ENCODE measurements around the gene GPR137. TPM values are rescaled to one million over a fixed set of nuclear protein-coding genes. Genes with fewer than 3 reads are reported as not detected.
A peak's percentile ranks its signal among the peaks of the same experiment; 100 is the strongest.

GPR137 gene
- total and polyA plus RNA-seq, 2 experiments from 2014 or later = 16.3 to 32.5 TPM

GRCh38 chr11:64296830-64297698 lies 11.4 kb downstream of the GPR137 start:
- Histone ChIP-seq H3F3A (replicated peaks; ENCODE audit: low read depth) (peaks cover 20% of the 10 kb centered on the region), H3K4me2 (peak overlapping the region; percentile 74), H3K79me2 (replicated peaks; ENCODE audit: insufficient read depth) (no peaks in the 10 kb centered on the region), H3K36me3 (ENCODE audit: insufficient read depth) (no peaks in the 10 kb centered on the region), H3K9me2 (ENCODE audit: insufficient read depth) (no peaks in the 10 kb centered on the region), H3K4me1 (ENCODE audit: insufficient read depth) (peaks cover 7% of the 10 kb centered on the region; the same call in 1 of the 2 replicates), H3K4me3 (peak overlapping the region; percentile 50), H3K27me3 (ENCODE audit: insufficient read depth) (peaks cover 100% of the 10 kb centered on the region), H3K27ac (ENCODE audit: low read depth) (no peak overlapping the region), H4K20me1 (replicated peaks; ENCODE audit: insufficient read depth) (peaks cover 19% of the 10 kb centered on the region), H2AFZ (peak overlapping the region; percentile 78)
- Mint-ChIP-seq H3K36me3 (ENCODE audit: low read depth) (no peaks in the 10 kb centered on the region; the same call in 2 of the 3 replicates), H3K4me3 (peak overlapping the region; percentile 50), H3K27me3 (ENCODE audit: insufficient read depth, low read depth, poor library complexity) (peaks cover 99% of the 10 kb centered on the region), H3K9me3 (no peaks in the 10 kb centered on the region; the same call in 1 of the 3 replicates), H3K27ac (no peak overlapping the region), H3K4me1 (peaks cover 13% of the 10 kb centered on the region)
- no peak for TF ChIP-seq ZNF331 (CRISPR knock-in tag; IDR thresholded peaks at IDR 0.05; ENCODE audit: low read depth)
- TF ChIP-seq REST (IDR thresholded peaks at IDR 0.05; ENCODE audit: unreplicated experiment) = no peak
- no peak for TF ChIP-seq CREB1 (CRISPR knock-in tag; IDR thresholded peaks at IDR 0.05; ENCODE audit: low read depth)
- TF ChIP-seq EZH2phosphoT487 (IDR thresholded peaks at IDR 0.05; ENCODE audit: unreplicated experiment) = peak; percentile 40
- TF ChIP-seq POLR2AphosphoS5 (IDR thresholded peaks at IDR 0.05; ENCODE audit: low read depth) = no peak
- no peak for TF ChIP-seq STAT1 (IDR thresholded peaks at IDR 0.05; ENCODE audit: unreplicated experiment)
- no peak for TF ChIP-seq ETS1 (IDR thresholded peaks at IDR 0.05)
- peak; percentile 18 for TF ChIP-seq EZH2 (IDR thresholded peaks at IDR 0.05; ENCODE audit: low read depth, unreplicated experiment)
- ATAC-seq (no peak), DNase-seq (ENCODE audit: low spot score) (peak; percentile 43)

All from GM23338 (cell line).